Measurements from ENCODE around the gene CHL1. TPM values are rescaled to one million over a fixed set of nuclear protein-coding genes. Genes with fewer than 3 reads are reported as not detected.

The CHL1 gene
- total RNA-seq, 1 donor from 2014 or later: not detected

DNA sequence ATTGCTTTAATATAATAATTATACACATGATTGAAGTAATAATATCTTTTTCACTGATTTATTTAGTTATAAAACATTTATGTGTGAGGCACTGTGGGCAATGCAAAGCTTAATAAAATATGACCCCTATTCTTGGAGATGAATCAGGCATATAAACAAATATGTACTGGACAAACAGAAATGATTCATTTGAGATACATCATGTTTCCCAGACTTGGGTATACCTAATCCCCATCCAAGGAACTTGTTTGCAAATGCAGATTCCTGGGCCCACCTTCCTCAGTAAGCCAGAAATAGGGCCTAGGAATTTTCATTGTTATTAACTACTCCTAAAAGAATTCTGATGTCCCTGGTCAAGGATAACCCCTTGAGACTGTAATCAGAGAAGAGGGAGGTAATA is 184.2 kb downstream of the CHL1 start:
- DNase-seq (ENCODE audit: extremely low read depth, low read depth, low spot score): no peak

DNA sequence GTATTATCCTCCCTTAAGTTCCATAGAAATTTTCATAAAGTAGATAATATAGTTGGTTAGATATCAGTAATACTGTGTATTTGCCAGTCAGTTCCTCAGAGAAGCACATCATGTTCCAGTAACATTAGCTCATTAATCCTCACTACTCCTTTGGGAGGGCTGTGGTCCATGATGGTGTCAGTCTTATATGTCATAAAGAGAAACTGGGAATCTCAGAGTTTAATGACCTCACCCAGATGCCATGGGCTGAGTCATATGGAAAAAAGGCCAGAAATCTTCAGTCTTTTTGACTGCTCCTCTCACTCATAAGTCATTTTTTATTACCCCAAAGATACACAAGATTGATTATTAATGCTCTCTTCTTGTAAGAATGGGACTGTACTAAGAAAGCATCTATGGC is 188.6 kb downstream of the CHL1 start:
- no peak for DNase-seq (ENCODE audit: extremely low read depth, low read depth, low spot score)

DNA sequence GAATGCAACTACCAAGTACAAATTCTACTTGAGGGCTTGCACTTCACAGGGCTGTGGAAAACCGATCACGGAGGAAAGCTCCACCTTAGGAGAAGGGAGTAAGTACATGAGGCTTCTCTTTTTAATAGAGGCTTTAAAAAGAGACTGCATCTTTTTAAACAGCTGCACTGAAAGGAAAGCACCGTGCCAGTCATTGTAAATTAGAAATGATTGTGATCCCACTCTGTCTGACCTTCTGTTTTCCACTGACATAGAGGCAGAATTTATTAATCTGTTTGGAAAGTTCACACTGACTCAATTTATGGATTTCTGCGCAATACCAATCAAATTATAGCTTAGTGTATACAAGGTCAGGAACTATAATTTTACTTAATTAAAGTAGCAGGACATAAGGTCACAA is 198.2 kb downstream of the CHL1 start:
- no peak for DNase-seq (ENCODE audit: extremely low read depth, low read depth, low spot score)

DNA sequence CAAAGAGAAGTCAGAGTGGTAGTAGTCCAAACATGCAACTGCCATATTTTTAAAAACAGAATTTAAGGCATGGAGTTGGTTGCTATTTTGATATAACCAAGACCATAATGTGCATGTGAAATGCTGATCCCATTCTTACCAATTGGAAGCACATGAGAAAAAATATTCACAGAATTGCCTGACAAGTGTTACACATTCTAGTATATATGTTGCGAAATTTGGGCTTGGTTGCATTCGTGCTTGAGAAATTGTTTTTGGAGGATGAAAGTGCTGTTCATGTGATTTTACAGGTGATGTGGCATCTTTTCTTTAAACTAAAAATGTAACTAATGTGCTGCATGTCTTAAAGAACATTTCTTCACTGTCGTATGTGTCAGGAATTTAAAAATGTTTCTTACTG is 199.7 kb downstream of the CHL1 start:
- DNase-seq (ENCODE audit: extremely low read depth, low read depth, low spot score): no peak

GRCh38 chr3:399647-400046 is 203.1 kb downstream of the CHL1 start:
- DNase-seq (ENCODE audit: extremely low read depth, low read depth, low spot score): no peak

- no peak for DNase-seq (ENCODE audit: extremely low read depth, low read depth, low spot score)
Observed at GRCh38 chr3:403826-404225, 207.3 kb downstream of the CHL1 start.

DNA sequence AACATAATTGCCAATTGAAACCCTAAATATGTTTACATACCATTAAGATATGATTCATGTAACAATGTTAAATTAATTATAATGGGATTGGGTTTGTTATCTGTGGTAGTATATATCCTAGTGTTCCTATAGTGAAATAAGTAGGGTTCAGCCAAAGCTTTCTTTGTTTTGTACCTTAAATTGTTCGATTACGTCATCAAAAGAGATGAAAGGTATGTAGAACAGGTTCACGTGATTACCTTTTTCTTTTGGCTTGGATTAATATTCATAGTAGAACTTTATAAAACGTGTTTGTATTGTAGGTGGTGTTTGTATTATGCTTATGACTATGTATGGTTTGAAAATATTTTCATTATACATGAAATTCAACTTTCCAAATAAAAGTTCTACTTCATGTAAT is 212.4 kb downstream of the CHL1 start:
- no peak for DNase-seq (ENCODE audit: extremely low read depth, low read depth, low spot score)

GRCh38 chr3:411226-411625 is 214.7 kb downstream of the CHL1 start:
- no peak for DNase-seq (ENCODE audit: extremely low read depth, low read depth, low spot score)

- no peak for DNase-seq (ENCODE audit: extremely low read depth, low read depth, low spot score)
Observed at GRCh38 chr3:414063-414462, 217.5 kb downstream of the CHL1 start.

- no peak for DNase-seq (ENCODE audit: extremely low read depth, low read depth, low spot score)
Observed at GRCh38 chr3:418239-418929, 221.8 kb downstream of the CHL1 start.

DNA sequence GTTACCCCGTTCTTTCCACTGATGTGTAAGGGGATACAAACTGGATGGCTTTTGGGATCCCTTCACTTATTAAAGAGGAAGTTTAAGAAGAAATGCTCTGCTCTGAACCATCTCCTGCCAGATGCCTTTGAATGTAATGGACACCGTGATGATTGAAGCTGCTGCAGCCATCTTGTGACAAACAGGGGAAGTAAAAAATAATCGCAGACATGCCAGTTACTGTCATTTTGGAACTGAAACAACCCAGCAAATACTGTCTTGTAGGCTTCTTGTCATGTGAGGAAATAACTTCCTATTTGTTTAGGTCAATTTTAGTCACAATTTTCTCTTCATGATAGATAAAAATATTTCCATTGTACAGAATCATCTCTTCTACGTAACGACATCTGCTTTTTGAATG is 224.0 kb downstream of the CHL1 start:
- no peak for DNase-seq (ENCODE audit: extremely low read depth, low read depth, low spot score)

- DNase-seq (ENCODE audit: extremely low read depth, low read depth, low spot score): no peak
Observed at GRCh38 chr3:425079-425478, 228.5 kb downstream of the CHL1 start.

- DNase-seq (ENCODE audit: extremely low read depth, low read depth, low spot score): no peak
Observed at GRCh38 chr3:426072-426471, 229.5 kb downstream of the CHL1 start.

DNA sequence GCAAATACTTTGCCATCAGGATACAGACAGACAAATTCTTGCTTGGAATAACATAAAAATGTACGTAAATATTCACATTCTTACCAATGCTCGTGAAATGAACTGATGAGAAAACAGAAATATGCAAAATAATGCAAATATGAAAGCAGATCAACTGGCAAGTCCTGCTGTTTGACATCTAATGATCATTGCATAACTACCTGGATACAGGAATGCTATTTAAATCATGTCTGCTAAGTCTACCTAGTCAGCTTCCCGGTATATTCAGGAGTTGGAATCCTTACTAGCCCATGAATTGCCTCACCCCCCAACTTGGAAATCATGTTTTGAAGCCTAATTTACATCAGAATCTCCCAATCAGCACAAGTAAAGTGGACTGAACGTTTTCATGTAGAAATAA is 230.6 kb downstream of the CHL1 start:
- no peak for DNase-seq (ENCODE audit: extremely low read depth, low read depth, low spot score)

GRCh38 chr3:430186-430585 is 233.6 kb downstream of the CHL1 start:
- no peak for DNase-seq (ENCODE audit: extremely low read depth, low read depth, low spot score)

GRCh38 chr3:435161-435560 is 238.6 kb downstream of the CHL1 start:
- no peak for DNase-seq (ENCODE audit: extremely low read depth, low read depth, low spot score)

- no peak for DNase-seq (ENCODE audit: extremely low read depth, low read depth, low spot score)
Observed at GRCh38 chr3:436053-436452, 239.5 kb downstream of the CHL1 start.

GRCh38 chr3:440826-441225 is 244.3 kb downstream of the CHL1 start:
- DNase-seq (ENCODE audit: extremely low read depth, low read depth, low spot score): no peak

GRCh38 chr3:445960-446359 is 249.4 kb downstream of the CHL1 start:
- DNase-seq (ENCODE audit: extremely low read depth, low read depth, low spot score): no peak

DNA sequence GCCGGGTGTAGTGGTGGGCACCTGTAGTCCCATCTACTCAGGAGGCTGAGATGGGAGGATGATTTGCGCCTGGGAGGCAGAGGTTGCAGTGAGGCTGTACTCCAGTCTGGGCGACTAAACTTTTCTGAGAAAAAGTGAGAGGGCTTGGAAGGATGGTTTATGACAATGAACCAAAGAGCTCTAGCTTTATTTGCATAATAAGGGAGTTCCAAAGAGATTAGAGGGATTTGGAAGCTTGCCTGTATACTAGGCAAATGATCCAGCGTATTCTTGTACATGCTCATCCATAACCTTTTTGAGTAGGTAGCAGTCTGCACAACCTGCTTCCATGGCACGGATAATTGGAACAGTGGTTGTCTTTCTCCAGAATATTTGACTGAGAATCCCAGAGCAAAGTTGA is 251.1 kb downstream of the CHL1 start:
- DNase-seq (ENCODE audit: extremely low read depth, low read depth, low spot score): no peak

GRCh38 chr3:449711-450110 is 253.1 kb downstream of the CHL1 start:
- DNase-seq (ENCODE audit: extremely low read depth, low read depth, low spot score): no peak

DNA sequence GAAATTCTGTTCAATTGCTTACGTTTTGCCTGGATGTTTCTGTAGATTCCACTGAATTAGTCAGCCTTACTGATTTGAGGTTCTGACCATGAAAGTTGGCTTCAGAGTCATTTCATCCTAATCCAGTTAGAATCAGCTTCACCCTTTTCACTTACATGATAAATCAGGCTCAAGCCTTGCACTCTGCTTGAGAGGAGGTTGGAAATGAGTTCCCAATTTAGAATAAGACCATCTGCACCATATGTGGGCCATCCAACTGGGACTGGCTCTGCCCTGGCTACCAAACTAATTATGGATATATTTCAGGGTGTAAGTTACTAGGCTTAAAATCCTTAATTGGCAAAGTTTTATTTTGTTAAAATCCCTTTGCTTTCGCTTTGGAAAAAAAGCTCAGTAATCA is 255.7 kb downstream of the CHL1 start:
- no peak for DNase-seq (ENCODE audit: extremely low read depth, low read depth, low spot score)

DNA sequence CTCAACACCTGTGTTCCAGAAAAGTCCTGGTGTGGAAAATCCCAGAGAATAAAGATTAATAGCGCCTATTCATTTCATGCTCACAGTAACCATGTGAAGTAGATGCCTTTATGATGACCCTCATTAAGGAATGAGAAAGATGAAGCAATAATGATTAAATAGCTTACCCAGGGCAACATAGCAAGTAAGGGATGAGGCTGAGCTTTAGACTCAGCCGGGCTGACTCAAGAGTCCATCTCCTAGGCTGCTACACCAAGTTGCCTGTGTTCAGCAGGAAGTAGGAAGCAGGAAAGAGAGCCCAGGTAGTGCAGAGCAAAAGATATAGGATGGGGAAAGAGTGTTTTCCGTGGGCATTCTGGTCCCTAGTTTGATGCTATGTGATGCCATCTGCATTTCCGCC is 256.5 kb downstream of the CHL1 start:
- no peak for DNase-seq (ENCODE audit: extremely low read depth, low read depth, low spot score)
